Stimulated activated CD4-positive, alpha-beta T cell treated with anti-CD3 and anti-CD28 coated beads, TNF-alpha, amount 100 ng/mL, for 48 hours (primary cell): ENCODE data around the gene UPK2.
"Not testable (repeated sequence)": the region's sequence is repeated elsewhere in the genome, so short reads cannot be mapped to it uniquely, and the experiment has no call there.

Source experiments
- DNase-seq, 3 donors: peaks; one replicate each; pipeline ENCODE4 v3.0.0-alpha.2; 2020; ENCODE audit warnings: low read depth in 3 of 3

The UPK2 gene

DNA sequence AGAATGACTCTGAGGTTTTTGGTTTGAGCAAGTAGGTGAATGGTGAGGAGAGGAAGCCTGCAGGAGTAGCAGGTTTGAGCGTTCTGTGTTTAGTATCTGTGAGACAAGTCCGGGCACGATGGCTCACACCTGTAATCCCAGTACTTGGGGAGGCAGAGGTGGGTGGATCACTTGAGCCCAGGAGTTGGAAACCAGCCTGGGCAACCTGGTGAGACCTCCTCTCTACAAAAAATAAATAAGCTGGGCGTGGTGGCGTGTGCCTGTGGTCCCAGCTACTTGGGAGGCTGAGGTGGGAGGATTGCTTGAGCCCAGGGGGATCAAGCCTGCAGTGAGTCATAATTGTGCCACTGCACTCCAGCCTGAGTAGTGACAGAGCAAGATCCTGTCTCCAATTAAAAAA, 32.2 kb downstream of the UPK2 start:
- DNase-seq = no peak

DNA sequence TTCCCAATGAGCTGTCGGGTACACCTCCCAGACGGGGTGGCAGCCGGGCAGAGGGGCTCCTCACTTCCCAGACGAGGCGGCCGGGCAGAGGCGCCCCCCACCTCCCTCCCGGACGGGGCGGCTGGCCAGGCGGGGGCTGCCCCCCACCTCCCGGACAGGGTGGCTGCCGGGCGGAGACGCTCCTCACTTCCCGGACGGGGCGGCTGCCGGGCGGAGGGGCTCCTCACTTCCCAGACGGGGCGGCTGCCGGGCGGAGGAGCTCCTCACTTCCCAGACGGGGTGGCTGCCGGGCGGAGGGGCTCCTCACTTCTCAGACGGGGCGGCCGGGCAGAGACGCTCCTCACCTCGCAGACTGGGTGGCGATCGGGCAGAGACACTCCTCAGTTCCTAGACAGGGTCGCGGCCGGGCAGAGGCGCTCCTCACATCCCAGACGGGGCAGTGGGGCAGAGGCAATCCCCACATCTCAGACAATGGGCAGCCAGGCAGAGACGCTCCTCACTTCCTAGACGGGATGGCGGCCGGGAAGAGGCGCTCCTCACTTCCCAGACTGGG, 35.5 kb downstream of the UPK2 start:
- DNase-seq = not testable (repeated sequence)

DNA sequence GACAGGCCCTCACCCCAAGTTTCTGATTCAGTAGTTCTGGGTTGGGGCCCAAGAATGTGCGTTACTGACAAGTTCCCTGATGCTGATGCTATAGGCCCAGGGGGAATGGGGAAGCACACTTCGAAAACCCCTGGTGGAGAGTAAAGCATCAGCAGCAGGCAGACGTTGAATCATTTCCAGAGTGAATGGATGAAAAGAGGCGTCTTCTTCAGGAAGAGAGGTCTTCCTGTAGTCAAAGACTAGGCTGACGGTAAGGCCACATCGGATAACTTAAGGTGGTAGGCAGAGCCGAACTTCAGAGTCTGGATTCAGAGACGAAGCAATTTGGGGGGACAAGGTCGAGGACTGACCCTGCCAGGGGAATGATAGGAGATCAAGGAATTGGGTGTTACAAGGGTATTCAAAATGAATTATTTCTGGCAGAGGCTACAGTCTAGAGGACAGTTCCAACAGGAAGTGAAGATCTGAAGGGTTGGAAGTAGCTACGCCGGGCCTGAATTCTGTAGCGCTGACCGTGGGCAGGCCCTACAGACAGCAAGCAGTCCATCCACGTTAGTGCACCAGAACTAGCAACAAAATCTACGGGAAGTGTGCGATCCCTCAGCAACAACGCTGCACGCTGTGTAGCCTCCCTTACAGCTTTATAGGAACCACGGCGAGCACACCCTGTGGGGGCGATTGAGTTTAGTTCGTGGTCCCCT, 41.0 kb downstream of the UPK2 start:
- peak in 1 of 3 donors; percentile 37 for DNase-seq

DNA sequence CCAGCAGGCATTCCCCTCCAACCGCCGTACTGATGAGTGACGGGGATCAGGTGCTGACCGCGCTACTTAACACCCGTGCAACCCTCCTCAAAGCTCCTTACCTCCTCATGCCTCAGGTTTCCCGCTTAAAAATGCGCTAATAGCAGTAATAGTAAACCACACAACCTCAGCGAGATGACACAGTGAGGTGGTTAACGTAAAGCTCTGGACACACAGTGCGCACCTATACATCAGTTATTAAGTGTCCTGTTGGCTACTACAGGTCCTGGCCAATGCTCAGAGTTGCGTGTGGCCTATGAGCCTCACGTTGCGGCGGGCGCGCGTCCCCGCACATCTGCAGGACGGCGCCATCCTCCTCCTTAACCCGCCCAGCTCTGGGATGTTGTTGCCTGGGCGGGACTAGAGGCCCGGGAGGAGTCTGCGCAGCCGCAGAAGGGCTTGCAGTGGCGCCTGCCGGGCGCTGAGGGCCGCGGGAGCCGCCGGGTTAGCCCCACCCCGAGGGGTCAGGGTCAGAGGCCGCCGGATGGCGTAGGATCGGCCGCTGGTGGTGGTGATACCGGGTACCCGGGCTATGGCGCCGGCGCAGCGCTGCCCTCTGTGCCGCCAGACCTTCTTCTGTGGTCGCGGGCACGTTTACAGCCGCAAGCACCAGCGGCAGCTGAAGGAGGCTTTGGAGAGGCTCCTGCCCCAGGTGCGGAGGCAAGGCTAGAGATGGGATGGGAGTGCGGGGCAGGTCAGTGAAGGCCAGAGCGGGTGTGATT, 41.7 kb downstream of the UPK2 start, which contains the start of gene CENATAC:
CENATAC (plus strand) TSS at position 512 of the 761 bp plus-strand sequence; CDS start at position 572, 60 bp downstream.
- peak; percentile 90 to 95 (median 92) for DNase-seq

DNA sequence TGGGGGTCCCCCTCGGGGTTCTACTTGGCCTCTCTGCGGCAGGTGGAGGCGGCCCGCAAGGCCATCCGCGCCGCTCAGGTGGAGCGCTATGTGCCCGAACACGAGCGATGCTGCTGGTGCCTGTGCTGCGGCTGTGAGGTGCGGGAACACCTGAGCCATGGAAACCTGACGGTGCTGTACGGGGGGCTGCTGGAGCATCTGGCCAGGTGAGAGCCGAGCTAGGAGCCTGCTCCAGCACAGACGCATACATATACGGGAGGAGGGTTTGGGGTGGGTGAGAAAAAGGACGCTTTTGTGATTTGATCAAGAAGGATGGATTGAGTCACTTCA, 42.3 kb downstream of the UPK2 start:
- no peak for DNase-seq

DNA sequence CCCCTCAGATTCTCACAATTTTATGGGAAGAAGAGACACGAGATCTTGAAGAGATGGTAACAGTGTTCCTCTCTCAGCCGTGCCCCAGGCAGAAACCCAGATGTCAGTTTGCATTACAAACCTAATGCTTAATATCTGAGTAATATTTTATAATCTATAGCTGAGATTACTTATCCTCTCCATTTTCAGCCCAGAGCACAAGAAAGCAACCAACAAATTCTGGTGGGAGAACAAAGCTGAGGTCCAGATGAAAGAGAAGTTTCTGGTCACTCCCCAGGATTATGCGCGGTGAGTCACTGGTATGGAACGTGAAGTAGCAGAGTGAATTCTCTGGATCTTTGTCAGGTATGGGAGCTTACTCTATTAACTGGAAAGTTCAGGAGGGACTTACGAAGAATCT, 42.7 kb downstream of the UPK2 start:
- no peak for DNase-seq

DNA sequence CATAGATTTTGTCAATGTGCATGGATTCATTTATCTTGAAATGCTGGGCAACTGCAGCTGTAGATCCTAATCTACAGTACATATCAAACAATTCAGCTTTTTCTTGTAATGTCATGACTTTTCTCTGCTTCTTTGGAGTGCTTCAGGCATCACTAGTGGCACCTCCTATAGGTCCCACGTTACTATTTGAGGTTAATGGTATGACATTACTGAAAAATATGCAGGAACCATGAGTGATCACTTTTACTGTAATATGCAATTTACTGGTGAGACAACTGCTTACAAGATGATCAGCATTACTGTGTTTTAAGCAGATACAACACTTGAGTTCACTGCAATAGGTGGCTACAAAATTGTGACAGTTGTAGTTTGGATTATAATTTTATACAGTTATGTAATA, 44.8 kb downstream of the UPK2 start:
- DNase-seq = no peak

DNA sequence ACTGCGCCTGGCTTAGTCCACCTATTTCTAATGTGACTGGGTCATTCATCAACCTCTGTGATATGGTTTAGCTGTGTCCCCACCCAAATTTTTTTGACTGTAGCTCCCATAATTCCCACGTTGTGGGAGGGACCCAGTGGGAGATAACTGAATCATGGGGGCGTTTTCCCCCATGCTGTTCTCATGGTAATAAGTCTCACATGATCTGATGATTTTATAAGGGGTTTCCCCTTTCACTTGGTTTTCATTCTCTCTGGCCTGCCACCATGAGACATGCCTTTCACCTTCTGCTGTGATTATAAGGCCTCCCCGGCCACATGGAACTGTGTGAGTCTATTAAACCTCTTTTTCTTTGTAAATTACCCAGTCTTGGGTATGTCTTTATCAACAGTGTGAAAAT, 50.6 kb downstream of the UPK2 start:
- no peak for DNase-seq
